Measurements from ENCODE around the gene SLC22A2. TPM values are rescaled to one million over a fixed set of nuclear protein-coding genes. Genes with fewer than 3 reads are reported as not detected.
"Not testable (repeated sequence)": the region's sequence is repeated elsewhere in the genome, so short reads cannot be mapped to it uniquely, and the experiment has no call there.

Gene SLC22A2
- not detected for total RNA-seq

- ATAC-seq (replicated peaks in 1 of 2): no peak
- Mint-ChIP-seq H3K27me3 (ENCODE audit: low read depth) (peaks cover 44% of the 10 kb centered on the region), H3K4me1 (ENCODE audit: low read depth) (no peaks in the 10 kb centered on the region), H3K9me3 (no peaks in the 10 kb centered on the region), H3K27ac (no peak within 1 kb of the TSS), H3K36me3 (ENCODE audit: insufficient read depth in 2 of 2) (no peaks in the 10 kb centered on the region), H3K4me3 (no peak within 1 kb of the TSS)
- DNase-seq: no peak
These were observed at the start of gene SLC22A2 for GRCh38 chr6:160258346-160259142. SLC22A2 (minus strand) TSS chr6:160258821; CDS start chr6:160258757, 64 bp downstream.

GRCh38 chr6:160305926-160306713 is 47.5 kb upstream of the SLC22A2 start:
- Mint-ChIP-seq H3K27me3 (ENCODE audit: low read depth) (peaks cover 9% of the 10 kb centered on the region), H3K36me3 (ENCODE audit: insufficient read depth in 2 of 2) (peaks cover 3 to 4% of the 10 kb centered on the region in 2 donors), H3K4me3 (no peak overlapping the region), H3K9me3 (peaks cover 1 to 10% of the 10 kb centered on the region in 2 donors), H3K27ac (no peak overlapping the region), H3K4me1 (ENCODE audit: low read depth) (no peaks in the 10 kb centered on the region)
- DNase-seq (no peak), ATAC-seq (replicated peaks in 1 of 2) (no peak)

- no peak for ATAC-seq (replicated peaks in 1 of 2)
These were observed 45.2 kb upstream of the SLC22A2 start for GRCh38 chr6:160303806-160304205.

GRCh38 chr6:160302431-160303082 is 43.9 kb upstream of the SLC22A2 start:
- H3K36me3 Mint-ChIP-seq (ENCODE audit: insufficient read depth in 2 of 2); H3K4me3 Mint-ChIP-seq; H3K27me3 Mint-ChIP-seq (ENCODE audit: low read depth); ATAC-seq (replicated peaks in 1 of 2); H3K27ac Mint-ChIP-seq; H3K4me1 Mint-ChIP-seq (ENCODE audit: low read depth); DNase-seq; H3K9me3 Mint-ChIP-seq: not testable (repeated sequence)

More at GRCh38 chr6:160303806-160304205, 45.2 kb upstream of the SLC22A2 start:
- DNase-seq: no peak
- H3K4me1 Mint-ChIP-seq (ENCODE audit: low read depth): no peaks in the 10 kb centered on the region
- H3K36me3 Mint-ChIP-seq (ENCODE audit: insufficient read depth in 2 of 2): peaks cover 0 to 2% of the 10 kb centered on the region in 2 donors
- H3K27me3 Mint-ChIP-seq (ENCODE audit: low read depth): peaks cover 9% of the 10 kb centered on the region
- H3K4me3 Mint-ChIP-seq: no peak overlapping the region
- H3K27ac Mint-ChIP-seq: no peak overlapping the region
- peaks cover 2 to 6% of the 10 kb centered on the region in 2 donors for H3K9me3 Mint-ChIP-seq

GRCh38 chr6:160301339-160301738 is 42.7 kb upstream of the SLC22A2 start:
- Mint-ChIP-seq H3K27ac (no peak overlapping the region), H3K27me3 (ENCODE audit: low read depth) (peaks cover 9% of the 10 kb centered on the region), H3K4me3 (no peak overlapping the region), H3K4me1 (ENCODE audit: low read depth) (no peaks in the 10 kb centered on the region), H3K9me3 (peaks cover 2 to 6% of the 10 kb centered on the region in 2 donors), H3K36me3 (ENCODE audit: insufficient read depth in 2 of 2) (peaks cover 0 to 2% of the 10 kb centered on the region in 2 donors)
- DNase-seq: no peak
- ATAC-seq (replicated peaks in 1 of 2): no peak

- Mint-ChIP-seq H3K27ac (no peak overlapping the region), H3K4me3 (no peak overlapping the region), H3K9me3 (peaks cover 2 to 6% of the 10 kb centered on the region in 2 donors), H3K4me1 (ENCODE audit: low read depth) (no peaks in the 10 kb centered on the region), H3K27me3 (ENCODE audit: low read depth) (peaks cover 7% of the 10 kb centered on the region), H3K36me3 (ENCODE audit: insufficient read depth in 2 of 2) (peaks cover 0 to 2% of the 10 kb centered on the region in 2 donors)
- DNase-seq (no peak), ATAC-seq (replicated peaks in 1 of 2) (no peak)
These were observed 41.6 kb upstream of the SLC22A2 start for GRCh38 chr6:160300076-160300695.

GRCh38 chr6:160299559-160299958 is 40.9 kb upstream of the SLC22A2 start:
- H3K36me3 Mint-ChIP-seq (ENCODE audit: insufficient read depth in 2 of 2): peaks cover 0 to 2% of the 10 kb centered on the region in 2 donors

GRCh38 chr6:160298121-160298520 is 39.5 kb upstream of the SLC22A2 start:
- DNase-seq: no peak
- no peak for ATAC-seq (replicated peaks in 1 of 2)
- Mint-ChIP-seq H3K9me3 (peaks cover 2 to 3% of the 10 kb centered on the region in 2 donors), H3K4me3 (no peak overlapping the region), H3K36me3 (ENCODE audit: insufficient read depth in 2 of 2) (peaks cover 0 to 2% of the 10 kb centered on the region in 2 donors), H3K27ac (no peak overlapping the region), H3K4me1 (ENCODE audit: low read depth) (no peaks in the 10 kb centered on the region), H3K27me3 (ENCODE audit: low read depth) (peaks cover 7% of the 10 kb centered on the region)

More at GRCh38 chr6:160299559-160299958, 40.9 kb upstream of the SLC22A2 start:
- no peak overlapping the region for H3K27ac Mint-ChIP-seq
- ATAC-seq (replicated peaks in 1 of 2) (no peak), DNase-seq (no peak)
- H3K4me1 Mint-ChIP-seq (ENCODE audit: low read depth): no peaks in the 10 kb centered on the region
- H3K27me3 Mint-ChIP-seq (ENCODE audit: low read depth): peaks cover 1% of the 10 kb centered on the region
- H3K9me3 Mint-ChIP-seq: peaks cover 2 to 6% of the 10 kb centered on the region in 2 donors
- no peak overlapping the region for H3K4me3 Mint-ChIP-seq

- ATAC-seq (replicated peaks in 1 of 2) (no peak), DNase-seq (no peak)
- Mint-ChIP-seq H3K9me3 (peaks cover 2 to 3% of the 10 kb centered on the region in 2 donors), H3K4me1 (ENCODE audit: low read depth) (no peaks in the 10 kb centered on the region), H3K36me3 (ENCODE audit: insufficient read depth in 2 of 2) (peaks cover 0 to 2% of the 10 kb centered on the region in 2 donors), H3K27ac (no peak overlapping the region), H3K4me3 (no peak overlapping the region), H3K27me3 (ENCODE audit: low read depth) (peaks cover 7% of the 10 kb centered on the region)
These were observed 38.7 kb upstream of the SLC22A2 start for GRCh38 chr6:160297310-160297709.

GRCh38 chr6:160293844-160294243 is 35.2 kb upstream of the SLC22A2 start:
- ATAC-seq (replicated peaks in 1 of 2) (no peak), DNase-seq (no peak)
- Mint-ChIP-seq H3K27me3 (ENCODE audit: low read depth) (peaks cover 37% of the 10 kb centered on the region), H3K36me3 (ENCODE audit: insufficient read depth in 2 of 2) (no peaks in the 10 kb centered on the region), H3K9me3 (no peaks in the 10 kb centered on the region), H3K27ac (no peak overlapping the region), H3K4me3 (no peak overlapping the region), H3K4me1 (ENCODE audit: low read depth) (no peaks in the 10 kb centered on the region)

- Mint-ChIP-seq H3K36me3 (ENCODE audit: insufficient read depth in 2 of 2) (no peaks in the 10 kb centered on the region), H3K27ac (no peak overlapping the region), H3K9me3 (no peaks in the 10 kb centered on the region), H3K4me1 (ENCODE audit: low read depth) (no peaks in the 10 kb centered on the region), H3K27me3 (ENCODE audit: low read depth) (peaks cover 32% of the 10 kb centered on the region), H3K4me3 (no peak overlapping the region)
- no peak for ATAC-seq (replicated peaks in 1 of 2)
- no peak for DNase-seq
These were observed 27.0 kb upstream of the SLC22A2 start for GRCh38 chr6:160285541-160286105.

- no peak for DNase-seq
- no peaks in the 10 kb centered on the region for H3K4me1 Mint-ChIP-seq (ENCODE audit: low read depth)
- no peaks in the 10 kb centered on the region for H3K36me3 Mint-ChIP-seq (ENCODE audit: insufficient read depth in 2 of 2)
- peaks cover 26% of the 10 kb centered on the region for H3K27me3 Mint-ChIP-seq (ENCODE audit: low read depth)
- ATAC-seq (replicated peaks in 1 of 2): no peak
- H3K27ac Mint-ChIP-seq: no peak overlapping the region
- H3K9me3 Mint-ChIP-seq: no peaks in the 10 kb centered on the region
- no peak overlapping the region for H3K4me3 Mint-ChIP-seq
These were observed 26.0 kb upstream of the SLC22A2 start for GRCh38 chr6:160284575-160284974.

Data from activated T-cell treated with anti-CD3 and anti-CD28 coated beads, Interleukin-2, amount 50 U/mL, for 72 hours (primary cell).